Activated CD4-positive, alpha-beta T cell treated with anti-CD3 and anti-CD28 coated beads for 36 hours (primary cell): ENCODE results near the gene BABAM2. TPM values are rescaled to one million over a fixed set of nuclear protein-coding genes. Genes with fewer than 3 reads are reported as not detected.
A peak's percentile ranks its signal among the peaks of the same experiment; 100 is the strongest.

ENCODE experiments used
- ATAC-seq: fragments of 200-7000 bp; cut with Tn5 transposase; one replicate; pipeline ENCODE4 v1.10.0; 2021; ENCODE audit warnings: mild to moderate bottlenecking, moderate library complexity
- CTCF ChIA-PET: fragments of 350-600 bp; sonication (Branson Sonifier 250); formaldehyde crosslinking; loops from one replicate; lab custom pipeline; 2021; ENCODE audit warnings: antibody characterized with exemption; lab: Charles Lee
- POLR2A ChIA-PET: fragments of 350-600 bp; sonication (Branson Sonifier 250); formaldehyde crosslinking; loops from one replicate; lab custom pipeline; 2021; ENCODE audit warnings: antibody characterized with exemption, inconsistent platforms; lab: Charles Lee
- DNase-seq: peaks from one replicate; pipeline ENCODE4 v3.0.0-alpha.2; 2020
- H3K27ac Mint-ChIP-seq: one replicate; pipeline ENCODE4 v1.8.0; 2021; ENCODE audit warnings: mixed read lengths
- H3K27me3 Mint-ChIP-seq: one replicate; pipeline ENCODE4 v1.8.0; 2021; ENCODE audit warnings: mixed read lengths
- H3K36me3 Mint-ChIP-seq: one replicate; pipeline ENCODE4 v1.8.0; 2021; ENCODE audit warnings: low read depth, mixed read lengths
- H3K4me1 Mint-ChIP-seq: one replicate; pipeline ENCODE4 v1.8.0; 2021; ENCODE audit warnings: mixed read lengths
- H3K4me3 Mint-ChIP-seq: one replicate; pipeline ENCODE4 v1.8.0; 2021; ENCODE audit warnings: mild to moderate bottlenecking, moderate library complexity, mixed read lengths
- H3K9me3 Mint-ChIP-seq: one replicate; pipeline ENCODE4 v1.8.0; 2021; ENCODE audit warnings: low read depth, mixed read lengths
- intact Hi-C, 2 experiments: fragments of 100-400 bp; cut with DNase I in 1 of 2; cut with micrococcal nuclease in 1 of 2; formaldehyde crosslinking; loops; one replicate each; pipeline versions ENCODE4 v1.14.2 to v1.15.1; 2022 to 2024; cut with DNase I, micrococcal nuclease
- total RNA-seq, 2 experiments: library from RNA; stranded (reverse); gene quantifications; one replicate each; pipeline ENCODE4 v1.2.3, GENCODE V29; 2021

Gene BABAM2
- total RNA-seq, 2 experiments from 2014 or later: 58.4 to 81.1 TPM

DNA sequence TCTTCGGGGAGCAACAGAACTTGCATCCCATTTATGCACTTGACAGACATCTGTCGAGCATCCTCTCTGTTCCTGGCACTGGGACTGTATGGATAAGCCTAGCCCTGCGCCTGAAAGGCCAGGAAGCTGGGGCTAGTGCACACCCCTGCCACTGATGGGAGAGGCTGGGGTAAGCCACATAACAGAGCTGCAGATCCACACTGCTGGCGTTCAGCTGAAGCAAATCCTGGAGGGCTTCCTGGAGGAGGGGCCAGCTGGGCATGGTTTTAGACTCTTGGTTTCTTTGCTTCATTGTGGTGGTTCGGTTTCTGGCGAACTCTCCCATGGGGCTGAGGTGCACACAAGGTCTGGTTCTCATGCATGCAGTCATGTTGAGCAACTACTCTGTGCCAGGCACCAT, 456.7 kb downstream of the BABAM2 start:
- H3K27me3 Mint-ChIP-seq: no peaks in the 10 kb centered on the region
- H3K4me3 Mint-ChIP-seq: no peak overlapping the region
- ATAC-seq (no peak), DNase-seq (no peak)
- POLR2A ChIA-PET: no interaction called here
- intact Hi-C loops: no loop called here
- H3K36me3 Mint-ChIP-seq: no peaks in the 10 kb centered on the region
- peaks cover 27% of the 10 kb centered on the region for H3K4me1 Mint-ChIP-seq
- no peaks in the 10 kb centered on the region for H3K9me3 Mint-ChIP-seq
- H3K27ac Mint-ChIP-seq: peak overlapping the region; percentile 56
- CTCF ChIA-PET: interaction anchor here (0.7 kb wide), 1 partner anchor 665 kb away, joined by 3 read pairs; no protein-coding TSS in a partner anchor

- intact Hi-C loops: no loop called here
- no peak for DNase-seq
- H3K27ac Mint-ChIP-seq: peak overlapping the region; percentile 56
- H3K36me3 Mint-ChIP-seq: no peaks in the 10 kb centered on the region
- no peaks in the 10 kb centered on the region for H3K9me3 Mint-ChIP-seq
- ChIA-PET POLR2A (no interaction called here), CTCF (interaction anchor here (0.7 kb wide), 1 partner anchor 666 kb away, joined by 3 read pairs; no protein-coding TSS in a partner anchor)
- H3K4me1 Mint-ChIP-seq: peaks cover 27% of the 10 kb centered on the region
- no peak for ATAC-seq
- no peak overlapping the region for H3K4me3 Mint-ChIP-seq
- H3K27me3 Mint-ChIP-seq: no peaks in the 10 kb centered on the region
Observed at GRCh38 chr2:28347596-28347995, 457.1 kb downstream of the BABAM2 start.

DNA sequence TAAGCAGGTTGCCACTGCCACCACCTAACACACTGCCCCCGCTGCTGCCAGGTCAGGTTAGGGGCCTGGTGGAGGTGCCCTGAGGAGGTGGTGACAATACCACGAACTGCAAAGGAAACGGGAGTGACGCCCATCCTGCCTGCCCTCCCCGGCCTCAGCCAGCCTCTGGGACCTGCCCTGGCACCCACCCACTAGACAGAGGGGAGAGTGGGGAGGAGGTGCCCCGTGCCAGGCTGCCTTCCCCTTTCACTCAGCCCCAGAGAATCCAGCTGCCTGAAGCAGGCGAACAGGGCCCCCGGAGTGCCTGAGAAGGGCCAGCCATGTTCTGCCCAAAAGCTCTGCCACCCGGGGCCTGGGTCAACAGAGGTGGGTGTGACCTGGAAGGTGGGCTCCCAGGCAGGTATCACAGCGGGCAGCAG, 457.6 kb downstream of the BABAM2 start:
- Mint-ChIP-seq H3K27me3 (no peaks in the 10 kb centered on the region), H3K4me1 (peaks cover 27% of the 10 kb centered on the region), H3K9me3 (no peaks in the 10 kb centered on the region), H3K4me3 (no peak overlapping the region), H3K27ac (peak overlapping the region; percentile 37), H3K36me3 (no peaks in the 10 kb centered on the region)
- DNase-seq (peak; percentile 68), ATAC-seq (peak; percentile 68)
- intact Hi-C loops: no loop called here
- POLR2A ChIA-PET: no interaction called here
- CTCF ChIA-PET: no interaction called here

GRCh38 chr2:28348921-28349320, 458.4 kb downstream of the BABAM2 start:
- Mint-ChIP-seq H3K9me3 (no peaks in the 10 kb centered on the region), H3K4me3 (no peak overlapping the region), H3K36me3 (no peaks in the 10 kb centered on the region), H3K27me3 (no peaks in the 10 kb centered on the region), H3K27ac (peak overlapping the region; percentile 37), H3K4me1 (peaks cover 27% of the 10 kb centered on the region)
- ChIA-PET CTCF (interaction anchor here (1.0 kb wide), 1 partner anchor 17 kb away, joined by 3 read pairs; no protein-coding TSS in a partner anchor), POLR2A (no interaction called here)
- intact Hi-C loops: no loop called here
- DNase-seq: no peak
- no peak for ATAC-seq

- no peak overlapping the region for H3K4me3 Mint-ChIP-seq
- ChIA-PET POLR2A (no interaction called here), CTCF (interaction anchor here (1.0 kb wide), 1 partner anchor 16 kb away, joined by 3 read pairs; no protein-coding TSS in a partner anchor)
- H3K9me3 Mint-ChIP-seq: no peaks in the 10 kb centered on the region
- H3K4me1 Mint-ChIP-seq: peaks cover 27% of the 10 kb centered on the region
- no peaks in the 10 kb centered on the region for H3K27me3 Mint-ChIP-seq
- H3K36me3 Mint-ChIP-seq: no peaks in the 10 kb centered on the region
- DNase-seq (no peak), ATAC-seq (no peak)
- intact Hi-C loops: no loop called here
- no peak overlapping the region for H3K27ac Mint-ChIP-seq
Observed at GRCh38 chr2:28349546-28350165, 459.1 kb downstream of the BABAM2 start.

- CTCF ChIA-PET: no interaction called here
Observed at GRCh38 chr2:28350196-28350595, 459.7 kb downstream of the BABAM2 start.

GRCh38 chr2:28350791-28351285, 460.3 kb downstream of the BABAM2 start:
- intact Hi-C loops: no loop called here
- no peak for ATAC-seq
- no peaks in the 10 kb centered on the region for H3K9me3 Mint-ChIP-seq
- no peaks in the 10 kb centered on the region for H3K27me3 Mint-ChIP-seq
- no peaks in the 10 kb centered on the region for H3K36me3 Mint-ChIP-seq
- H3K4me3 Mint-ChIP-seq: no peak overlapping the region
- ChIA-PET POLR2A (no interaction called here), CTCF (no interaction called here)
- no peak overlapping the region for H3K27ac Mint-ChIP-seq
- no peak for DNase-seq
- H3K4me1 Mint-ChIP-seq: peaks cover 28% of the 10 kb centered on the region

More at GRCh38 chr2:28350196-28350595, 459.7 kb downstream of the BABAM2 start:
- intact Hi-C loops: no loop called here
- Mint-ChIP-seq H3K36me3 (no peaks in the 10 kb centered on the region), H3K27me3 (no peaks in the 10 kb centered on the region), H3K4me3 (no peak overlapping the region), H3K9me3 (no peaks in the 10 kb centered on the region), H3K4me1 (peaks cover 27% of the 10 kb centered on the region), H3K27ac (no peak overlapping the region)
- POLR2A ChIA-PET: no interaction called here
- DNase-seq: no peak
- ATAC-seq: no peak

DNA sequence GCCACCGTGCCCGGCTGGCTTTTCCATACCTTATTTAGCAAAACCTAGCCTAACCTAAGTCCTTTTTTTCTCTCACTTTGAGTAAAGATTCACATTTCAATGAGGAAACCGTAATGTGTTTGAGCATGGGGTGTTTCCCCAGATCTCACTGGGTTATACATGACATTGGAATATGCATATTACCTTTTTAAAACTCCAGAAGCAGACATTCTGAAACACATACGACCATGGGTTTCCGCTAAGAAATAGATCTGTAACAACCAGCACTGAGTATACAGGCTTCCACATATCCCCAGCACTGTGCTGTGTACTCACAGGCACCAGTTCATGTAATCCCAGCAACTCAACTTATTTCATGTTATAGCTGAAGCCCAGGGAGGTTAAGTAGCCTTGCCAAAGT, 461.1 kb downstream of the BABAM2 start:
- peak overlapping the region; percentile 37 for H3K27ac Mint-ChIP-seq
- no peak overlapping the region for H3K4me3 Mint-ChIP-seq
- peak; percentile 19 for DNase-seq
- H3K36me3 Mint-ChIP-seq: no peaks in the 10 kb centered on the region
- no peaks in the 10 kb centered on the region for H3K9me3 Mint-ChIP-seq
- intact Hi-C loops: no loop called here
- CTCF ChIA-PET: no interaction called here
- ATAC-seq: peak; percentile 69
- peaks cover 30% of the 10 kb centered on the region for H3K4me1 Mint-ChIP-seq
- H3K27me3 Mint-ChIP-seq: no peaks in the 10 kb centered on the region
- POLR2A ChIA-PET: no interaction called here

- intact Hi-C loops: no loop called here
- H3K27ac Mint-ChIP-seq: no peak overlapping the region
- ATAC-seq (no peak), DNase-seq (no peak)
- peaks cover 32% of the 10 kb centered on the region for H3K4me1 Mint-ChIP-seq
- no peaks in the 10 kb centered on the region for H3K9me3 Mint-ChIP-seq
- H3K36me3 Mint-ChIP-seq: no peaks in the 10 kb centered on the region
- no peak overlapping the region for H3K4me3 Mint-ChIP-seq
- ChIA-PET POLR2A (no interaction called here), CTCF (interaction anchor here (0.7 kb wide), 1 partner anchor 233 kb away, joined by 3 read pairs; no protein-coding TSS in a partner anchor)
- no peaks in the 10 kb centered on the region for H3K27me3 Mint-ChIP-seq
Observed at GRCh38 chr2:28352104-28352503, 461.6 kb downstream of the BABAM2 start.

DNA sequence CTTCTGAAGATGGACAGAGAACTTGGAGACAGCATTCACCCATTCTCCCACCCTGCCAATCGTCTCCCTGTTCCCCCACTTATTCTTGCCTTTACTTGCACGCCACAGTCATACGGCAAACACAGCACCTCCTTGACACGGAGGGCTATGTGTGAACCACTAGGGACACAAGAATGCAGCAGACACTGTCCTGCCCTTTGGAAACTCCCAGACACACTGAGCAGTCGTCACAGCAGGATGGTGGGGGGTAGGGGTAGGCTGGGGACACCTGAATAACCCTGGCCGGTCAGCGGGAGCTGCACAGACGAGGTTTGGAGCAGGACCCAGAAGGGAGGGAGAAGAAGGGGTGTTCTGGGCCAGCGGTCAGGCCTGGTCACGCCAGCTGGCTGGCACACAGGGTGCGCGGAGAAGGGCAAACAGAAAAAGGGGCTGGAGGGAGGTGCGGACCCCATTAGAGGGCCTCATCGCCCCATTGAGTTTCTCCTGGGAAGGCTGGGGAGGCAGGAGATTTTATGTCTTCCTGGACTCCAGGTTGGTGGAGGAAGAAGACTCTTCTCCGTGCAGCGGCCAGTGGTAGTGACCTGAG, 462.2 kb downstream of the BABAM2 start:
- H3K4me1 Mint-ChIP-seq: peaks cover 29% of the 10 kb centered on the region
- intact Hi-C loops: no loop called here
- H3K36me3 Mint-ChIP-seq: no peaks in the 10 kb centered on the region
- H3K27ac Mint-ChIP-seq: no peak overlapping the region
- no peaks in the 10 kb centered on the region for H3K27me3 Mint-ChIP-seq
- ChIA-PET POLR2A (no interaction called here), CTCF (interaction anchor here (0.7 kb wide), 1 partner anchor 233 kb away, joined by 3 read pairs; no protein-coding TSS in a partner anchor)
- no peak overlapping the region for H3K4me3 Mint-ChIP-seq
- H3K9me3 Mint-ChIP-seq: no peaks in the 10 kb centered on the region
- ATAC-seq: no peak
- peak; percentile 4 for DNase-seq

DNA sequence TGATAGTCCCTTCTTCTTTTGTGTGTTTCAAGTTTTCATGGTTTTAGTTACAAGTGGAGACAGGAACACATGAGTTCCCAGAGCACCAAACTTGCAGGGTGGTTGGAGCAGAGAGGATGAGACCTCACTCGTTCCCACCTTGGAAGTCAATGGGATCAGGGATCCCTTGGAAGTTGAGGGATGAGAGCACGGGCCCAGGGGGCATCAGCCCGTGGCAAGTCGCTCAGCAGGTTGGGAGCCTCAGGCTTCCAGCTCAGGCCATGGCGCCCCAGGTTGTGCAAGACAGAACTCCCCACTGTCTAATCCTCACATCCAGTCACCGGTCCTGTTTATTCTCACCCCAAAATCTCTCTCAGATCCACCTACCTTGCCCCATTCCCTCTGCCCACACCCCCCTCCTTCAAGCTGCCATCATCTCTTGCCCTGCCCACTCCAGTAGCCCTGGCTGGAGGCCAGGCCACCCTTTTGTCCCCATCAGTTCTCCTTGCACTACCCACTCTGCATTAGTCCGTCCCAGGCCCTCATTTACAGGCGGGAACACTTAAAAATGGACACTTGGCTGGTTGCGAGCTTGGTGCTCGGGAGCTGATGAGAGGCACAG, 464.5 kb downstream of the BABAM2 start:
- Mint-ChIP-seq H3K27me3 (no peaks in the 10 kb centered on the region), H3K27ac (no peak overlapping the region), H3K4me1 (peaks cover 37% of the 10 kb centered on the region), H3K9me3 (no peaks in the 10 kb centered on the region), H3K36me3 (no peaks in the 10 kb centered on the region), H3K4me3 (no peak overlapping the region)
- no peak for ATAC-seq
- ChIA-PET CTCF (interaction anchor here (0.7 to 1.5 kb wide), 4 partner anchors 26 to 620 kb away, joined by 3 to 5 read pairs (median 3); partner anchors contain the start of gene FOSL2), POLR2A (no interaction called here)
- intact Hi-C loops: no loop called here
- peak; percentile 3 for DNase-seq
